Keratinocyte (primary cell): ENCODE measurements around the gene KIF5A.

ENCODE experiments used
- CTCF ChIP-seq, 3 experiments: IDR thresholded peaks in 1 of 3; conservative IDR thresholded peaks in 1 of 3; optimal IDR thresholded peaks in 1 of 3; 2 replicates in 2 of 3; 3 replicates in 1 of 3; pipeline versions ENCODE3 to v1.5.1; 2011; ENCODE audit warnings: low read length in 3 of 3, mild to moderate bottlenecking in 3 of 3, moderate library complexity in 2 of 3, control low read depth in 1 of 3, inconsistent platforms in 1 of 3; ENCODE audit not compliant: insufficient read depth in 2 of 3; ENCODE audit errors: extremely low read depth in 1 of 3
- EZH2 ChIP-seq: IDR thresholded peaks from one replicate; pipeline ENCODE4 v1.6.1; 2012; ENCODE audit warnings: inconsistent platforms, mild to moderate bottlenecking, low read length, moderate library complexity

GRCh38 chr12:57611827-57612710 is 62.2 kb downstream of the KIF5A start:
- TF ChIP-seq CTCF (optimal IDR thresholded peaks at IDR 0.05 in 1 of 3, IDR thresholded peaks at IDR 0.05 in 1 of 3, conservative IDR thresholded peaks at IDR 0.05 in 1 of 3; ENCODE audit: extremely low read depth in 1 of 3, insufficient read depth in 2 of 3, low read length in 3 of 3): no peak
- peak; percentile 89 for TF ChIP-seq EZH2
